ENCODE data around the gene C17orf113.
A peak's percentile ranks its signal among the peaks of the same experiment; 100 is the strongest.

Gene C17orf113

DNA sequence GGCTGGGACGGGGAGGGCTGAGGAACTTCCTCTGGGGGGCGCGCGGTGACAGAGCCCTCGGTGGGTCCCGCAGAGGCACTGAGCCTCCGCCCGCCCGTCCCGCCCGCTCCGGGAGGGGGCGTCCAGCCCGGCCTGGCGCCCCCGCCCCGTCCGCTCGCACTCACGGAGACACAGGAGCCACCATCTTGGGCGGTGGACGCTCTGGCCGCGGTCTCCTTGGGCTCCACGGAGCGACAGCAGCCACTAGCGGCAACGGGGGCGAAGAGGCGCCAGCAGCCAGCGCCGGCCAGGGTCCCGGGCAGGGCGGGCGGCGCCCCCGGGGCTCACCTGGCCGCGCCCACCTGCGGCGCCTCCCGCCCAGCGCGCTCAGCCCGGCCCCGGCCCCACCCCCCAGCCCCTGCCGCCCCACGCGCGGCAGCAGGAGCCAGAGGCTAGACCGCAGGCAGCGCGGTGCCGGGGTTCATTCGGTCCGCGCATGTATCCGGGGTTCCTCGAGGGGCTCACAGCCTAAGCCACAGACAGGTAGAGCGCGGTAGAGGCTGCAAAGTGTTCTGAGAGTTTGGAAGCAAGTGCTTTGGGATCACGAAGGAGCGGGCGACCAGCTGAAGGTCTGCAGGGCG, at the start of gene C17orf113:
Gene C17orf113, minus strand, starts transcription at position 209 of the 620 bp plus-strand sequence. CDS start 7,225 bp downstream, outside the sequence.
- DNase-seq, result peak in 1 of 2 experiments; percentile 8

DNA sequence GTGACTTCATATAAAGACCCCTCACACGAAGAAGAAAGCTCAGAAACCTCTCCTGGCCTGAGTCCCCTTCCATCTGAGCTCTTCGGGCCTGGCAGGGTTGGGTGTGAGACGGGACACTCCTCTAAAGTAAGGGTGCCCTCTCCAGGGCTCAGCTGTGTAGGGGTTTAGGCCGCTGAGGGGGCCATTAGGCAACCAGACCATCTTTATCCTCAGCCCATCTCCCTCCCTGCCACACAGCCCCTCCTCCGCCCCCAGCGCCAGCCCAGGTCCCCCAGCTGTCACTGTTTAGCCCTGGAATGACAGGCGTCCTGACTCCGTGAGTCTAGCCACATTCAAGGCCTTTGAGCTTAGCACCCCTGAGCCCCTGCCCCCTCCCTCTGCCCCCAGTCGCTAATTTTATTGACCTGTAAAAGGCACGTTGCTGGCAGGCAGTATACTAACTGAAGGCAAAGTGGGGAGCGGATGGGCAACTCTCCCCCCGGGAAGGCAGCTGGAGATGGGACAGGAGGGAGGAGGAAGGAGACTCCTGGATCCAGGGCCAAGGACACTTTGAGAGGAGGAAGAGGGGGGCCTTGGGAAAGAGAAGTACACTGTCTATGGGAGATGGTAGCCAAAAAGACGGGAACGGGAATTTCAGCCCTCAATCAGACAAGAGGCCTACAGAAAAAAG, 48.5 kb upstream of the C17orf113 start:
- no peak for DNase-seq

DNA sequence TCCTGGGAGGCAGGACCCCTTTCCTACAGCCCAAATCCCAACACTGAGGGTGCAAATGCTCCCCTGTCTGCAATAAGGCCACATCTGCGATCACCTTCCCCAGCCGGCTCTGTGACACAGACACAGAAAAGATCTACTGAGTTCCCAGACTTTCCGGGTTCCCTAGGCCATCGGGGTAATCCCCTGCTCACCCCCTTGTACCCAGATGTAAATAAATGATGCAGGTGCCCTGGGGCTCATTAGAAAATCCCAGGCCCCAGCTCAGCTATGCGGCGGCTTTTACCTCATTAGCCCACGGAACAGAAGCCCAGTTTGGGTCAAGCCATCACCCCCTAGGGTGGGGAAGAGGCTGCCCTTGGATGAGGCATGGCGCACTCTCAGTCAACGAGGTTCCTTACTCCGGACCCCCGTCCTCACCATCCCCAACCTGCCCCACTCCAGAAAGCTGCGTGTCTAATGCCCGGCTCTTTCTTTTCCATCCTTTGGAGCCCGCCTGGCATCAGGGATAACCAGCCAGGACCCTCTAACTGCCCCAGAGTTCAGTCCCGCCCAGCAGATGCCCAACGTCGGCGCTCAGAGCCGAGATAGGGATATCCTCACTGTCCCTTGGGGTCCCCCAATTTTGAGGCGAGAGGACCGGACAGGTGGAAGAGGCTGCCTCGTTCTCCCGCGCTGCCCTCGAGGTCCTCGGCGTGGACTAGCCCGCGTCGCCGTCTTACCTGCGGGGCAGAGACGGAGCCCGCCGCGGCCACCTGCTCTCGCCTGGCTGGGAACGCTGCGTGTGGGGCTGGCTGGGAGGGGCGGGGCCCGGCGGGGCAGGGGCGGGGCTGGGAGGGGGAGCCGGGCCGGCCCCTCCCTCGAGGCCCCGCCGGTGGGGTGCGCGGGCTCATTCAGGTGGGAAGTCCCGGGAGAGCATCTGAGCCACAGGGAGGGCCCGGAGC, 47.6 kb upstream of the C17orf113 start, which contains the start of gene ZNF385C:
Gene ZNF385C, minus strand, starts transcription at position 783 of the 941 bp plus-strand sequence. CDS start 35,417 bp downstream, outside the sequence.
- no peak for DNase-seq

DNA sequence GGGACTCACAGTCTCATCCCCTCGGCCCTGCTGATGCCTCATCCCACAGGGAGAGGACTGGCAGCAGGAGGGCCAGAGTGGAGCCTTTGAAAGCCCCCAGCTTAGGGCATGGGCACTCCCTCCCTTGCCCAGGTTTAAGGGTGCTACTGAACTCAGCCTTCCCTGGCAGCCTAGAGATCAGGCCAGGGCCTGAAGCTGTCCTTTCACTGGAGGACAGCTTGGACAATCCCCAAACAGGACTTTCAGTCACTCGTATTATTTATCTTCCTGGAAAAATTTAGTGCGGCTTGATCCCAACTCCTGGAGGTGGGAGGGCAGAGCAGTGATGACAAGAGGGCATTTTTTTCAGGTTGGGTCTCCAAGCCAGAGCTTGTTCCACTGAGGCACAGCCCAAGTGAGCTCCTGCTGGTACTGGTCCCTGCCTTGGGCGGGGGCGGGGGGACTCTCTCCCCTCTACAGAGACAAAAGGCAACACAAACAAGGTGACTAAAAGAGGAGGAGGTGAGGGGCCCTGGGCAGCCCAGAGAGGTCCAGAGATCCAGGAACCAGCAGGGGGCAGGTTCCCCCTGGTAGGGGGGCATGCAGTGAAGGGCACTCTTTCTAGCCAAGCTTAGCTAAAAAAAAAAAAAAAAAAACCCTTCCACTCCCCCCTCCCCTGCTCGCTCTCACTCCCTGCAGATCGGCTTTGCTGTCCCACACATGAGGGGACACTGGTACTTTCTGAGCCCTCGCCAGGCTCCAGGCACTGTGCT, 46.1 kb upstream of the C17orf113 start:
- DNase-seq, result no peak

DNA sequence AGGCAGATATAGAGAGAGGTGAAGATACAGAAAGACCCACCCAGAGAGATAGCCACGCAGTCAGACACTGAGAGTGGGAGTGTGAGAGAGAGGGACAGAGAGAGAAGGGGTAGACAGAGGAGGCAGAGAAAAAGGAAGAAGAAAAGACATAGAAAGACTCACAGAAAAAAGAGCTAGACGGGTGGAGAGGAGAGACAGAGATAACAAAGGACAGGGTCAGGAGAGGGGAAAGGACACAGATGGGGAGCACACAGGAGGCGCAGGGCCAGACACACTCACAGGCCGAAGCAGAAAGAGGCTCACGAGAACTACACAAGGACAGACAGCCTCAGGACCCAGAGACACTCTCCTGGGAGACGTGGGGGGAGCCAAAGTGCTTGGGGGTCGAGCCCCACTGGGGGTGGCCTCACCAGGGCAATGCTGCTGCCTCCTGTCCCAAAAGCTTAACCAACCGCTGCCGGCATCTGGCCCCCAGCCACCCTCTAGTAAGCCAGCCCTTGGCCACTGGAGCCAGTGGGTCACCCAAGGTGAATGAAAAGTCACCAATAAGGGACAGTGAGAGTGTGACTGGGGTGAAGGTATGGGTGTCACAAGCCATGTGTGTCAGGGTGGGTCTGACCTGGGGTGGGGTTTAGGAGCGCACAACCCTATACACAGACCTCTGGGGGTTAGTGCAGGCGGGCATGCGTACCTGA, 44.1 kb upstream of the C17orf113 start:
- no peak for DNase-seq

DNA sequence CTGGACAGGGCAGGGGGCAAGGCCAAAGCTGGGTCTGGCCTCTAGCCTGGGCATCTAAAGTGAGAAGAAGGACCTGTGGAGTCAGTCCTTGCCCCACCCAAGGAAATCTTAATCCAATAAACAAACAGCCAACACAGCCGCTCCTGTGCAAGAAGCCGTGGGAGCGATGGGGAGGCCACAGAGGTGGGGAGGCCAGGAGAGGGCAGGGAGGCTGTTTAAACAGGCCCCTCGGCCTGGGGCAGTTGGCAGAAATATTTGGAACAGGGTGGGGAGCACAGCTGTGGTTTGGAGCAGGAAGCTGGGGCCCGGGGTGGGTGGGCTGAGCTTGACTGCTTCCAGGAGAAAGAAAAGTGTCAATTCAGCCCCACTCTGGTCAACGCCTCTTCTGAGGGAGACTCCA, 42.5 kb upstream of the C17orf113 start:
- no peak for DNase-seq

DNA sequence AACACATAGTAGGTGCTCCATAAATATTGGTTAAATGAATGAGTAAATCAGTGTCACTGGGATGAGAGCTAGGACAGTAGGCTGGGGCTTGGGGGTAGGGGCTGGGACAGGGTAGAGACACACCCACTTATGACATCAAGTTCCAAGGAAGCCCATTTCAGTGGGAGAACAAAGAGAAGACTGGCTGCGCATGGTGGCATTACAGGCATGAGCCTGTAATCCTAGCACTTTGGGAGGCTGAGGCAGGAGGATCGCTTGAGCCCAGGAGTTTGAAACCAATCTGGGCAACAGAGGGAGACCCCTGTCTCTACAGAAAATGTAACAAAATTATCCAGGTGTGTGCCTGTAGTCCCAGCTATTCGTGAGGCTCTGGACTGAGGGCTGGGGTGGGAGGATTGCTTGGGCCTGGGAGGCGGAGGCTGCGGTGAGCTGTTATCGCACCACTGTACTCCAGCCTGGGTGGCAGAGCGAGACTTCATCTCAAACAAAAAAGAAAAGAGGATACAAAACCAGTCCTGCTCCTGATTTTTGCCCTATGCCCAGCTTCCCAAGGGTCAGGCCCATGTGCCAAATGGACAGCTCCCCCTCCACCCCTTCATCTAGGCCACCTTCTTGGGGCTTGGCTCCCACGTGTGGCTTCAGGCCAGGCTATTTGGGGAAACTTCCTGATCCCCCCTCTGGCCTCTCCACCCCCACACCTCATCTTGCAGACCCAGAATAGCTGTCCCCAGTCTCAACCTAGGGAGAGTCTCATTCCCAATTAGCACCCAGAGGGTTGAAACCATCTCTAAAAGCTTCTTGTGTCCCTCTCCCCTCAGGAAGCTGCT, 40.8 kb upstream of the C17orf113 start:
- no peak for DNase-seq

DNA sequence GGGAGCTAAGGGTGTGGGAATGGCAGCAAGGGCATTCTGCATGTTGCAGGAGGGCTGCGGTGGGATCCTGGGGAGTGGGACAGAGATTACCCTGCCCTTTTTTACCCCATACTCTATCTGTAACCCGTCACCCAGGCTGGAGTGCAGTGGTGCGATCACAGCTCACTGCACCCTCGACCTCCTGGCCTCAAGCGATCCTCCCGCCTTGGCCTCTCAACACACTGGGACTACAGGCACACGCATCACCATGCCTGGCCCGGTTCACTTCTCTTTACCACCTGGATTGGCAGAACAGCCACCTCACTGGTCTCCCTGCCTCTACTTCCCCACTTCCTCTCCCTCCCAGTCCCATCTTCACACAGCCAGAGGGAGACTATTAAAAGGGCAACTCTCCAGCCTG, 38.3 kb upstream of the C17orf113 start:
- no peak for DNase-seq

DNA sequence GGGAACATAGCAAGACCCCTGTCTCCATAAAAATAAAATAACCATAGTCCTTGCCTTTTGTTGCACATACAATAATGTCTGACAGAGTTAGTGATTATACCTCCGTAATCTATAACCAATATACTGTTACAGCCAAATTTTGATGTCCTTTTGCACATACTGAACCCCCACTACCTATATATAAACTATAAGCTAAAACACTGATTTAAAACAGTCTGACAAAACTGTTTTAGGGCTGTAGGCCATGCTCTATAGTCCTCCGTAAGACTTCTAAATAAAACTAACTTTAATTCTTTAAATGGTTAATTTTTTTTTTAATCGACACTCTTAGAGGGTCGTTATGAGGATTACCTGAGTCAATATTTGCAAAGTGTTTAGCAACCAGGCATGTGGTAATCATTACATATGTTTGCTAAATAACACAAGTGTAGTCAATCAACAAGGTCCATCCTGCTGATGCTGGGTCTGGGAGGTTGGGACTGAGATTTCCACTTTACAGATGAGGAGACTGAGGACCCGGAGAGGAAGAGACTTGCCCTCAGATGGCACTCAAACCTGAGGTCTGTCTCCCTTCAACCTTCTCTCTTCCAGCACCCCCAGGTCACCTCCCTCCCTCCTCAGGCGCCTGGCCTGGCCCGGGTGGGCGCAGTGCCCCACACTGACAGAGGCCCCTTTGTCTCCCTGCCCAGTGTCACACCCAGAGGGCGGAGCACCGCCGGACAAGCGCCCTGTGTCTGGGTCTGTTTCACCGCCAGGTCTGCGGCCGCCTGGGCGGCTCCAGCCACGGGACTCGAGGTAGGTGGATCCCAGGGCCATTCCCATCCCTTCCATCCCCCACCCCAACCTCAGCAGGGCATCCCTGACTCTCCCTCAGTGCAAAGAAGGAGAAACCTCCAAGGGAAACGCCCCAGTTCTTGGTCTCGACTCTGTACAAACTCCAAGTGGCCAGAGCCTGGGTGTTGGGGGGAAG, 37.6 kb upstream of the C17orf113 start:
- DNase-seq, result no peak

DNA sequence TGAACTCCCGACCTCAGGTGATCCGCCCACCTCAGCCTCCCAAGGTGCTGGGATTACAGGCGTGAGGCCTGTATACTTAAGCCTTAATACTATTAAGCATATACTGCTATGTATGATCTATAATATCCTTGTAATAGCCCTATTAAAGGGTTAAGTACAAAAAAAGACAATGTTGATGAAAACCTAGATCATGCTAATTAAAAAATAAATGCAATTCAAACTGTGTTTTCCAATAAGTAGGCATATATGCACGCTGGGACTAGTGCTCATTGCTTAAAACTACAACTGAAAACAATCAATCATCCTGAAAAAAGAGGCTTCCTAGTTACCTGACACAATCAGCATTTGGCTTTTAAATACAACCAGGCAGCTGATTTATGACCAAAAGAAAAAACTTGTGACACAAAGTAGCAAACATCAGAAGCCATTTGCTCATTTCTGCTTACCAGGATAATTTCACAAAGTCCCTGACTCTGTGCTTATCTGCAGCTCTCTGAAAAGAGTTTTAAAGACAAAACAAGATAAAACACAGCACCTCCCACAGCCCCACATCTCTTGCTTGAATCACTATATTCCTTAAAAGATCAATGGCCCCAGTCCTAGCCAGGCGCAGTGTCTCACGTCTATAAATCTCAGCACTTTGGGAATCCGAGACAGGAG, 36.8 kb upstream of the C17orf113 start:
- DNase-seq, result no peak

DNA sequence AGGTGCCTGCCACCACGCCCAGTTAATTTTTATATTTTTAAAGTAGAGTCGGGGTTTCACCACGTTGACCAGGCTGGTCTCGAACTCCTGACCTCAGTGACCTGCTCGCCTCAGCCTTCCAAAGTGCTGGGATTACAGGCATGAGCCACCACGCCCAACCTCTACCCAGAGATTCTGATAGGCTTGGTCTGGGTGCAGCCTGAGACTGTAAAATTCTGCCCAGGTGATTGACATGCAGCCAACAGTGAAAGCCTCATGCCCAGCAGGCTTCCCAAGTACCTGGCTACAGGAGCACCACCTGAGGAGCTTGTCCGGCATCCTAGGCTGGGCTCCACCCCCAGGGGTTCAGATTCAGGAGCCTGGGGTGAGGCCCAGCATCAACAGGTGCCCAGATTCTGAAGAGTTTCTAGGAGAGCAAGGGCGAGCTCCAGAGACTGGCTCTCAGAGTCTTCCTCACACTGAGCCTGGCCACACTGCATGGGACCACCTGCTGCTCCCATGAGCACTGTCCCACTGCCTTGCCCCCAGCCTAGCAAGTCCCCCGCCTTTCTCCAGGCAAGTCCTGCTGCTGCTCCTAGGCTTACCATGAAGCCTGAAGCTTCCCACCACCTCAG, 31.2 kb upstream of the C17orf113 start:
- no peak for DNase-seq

DNA sequence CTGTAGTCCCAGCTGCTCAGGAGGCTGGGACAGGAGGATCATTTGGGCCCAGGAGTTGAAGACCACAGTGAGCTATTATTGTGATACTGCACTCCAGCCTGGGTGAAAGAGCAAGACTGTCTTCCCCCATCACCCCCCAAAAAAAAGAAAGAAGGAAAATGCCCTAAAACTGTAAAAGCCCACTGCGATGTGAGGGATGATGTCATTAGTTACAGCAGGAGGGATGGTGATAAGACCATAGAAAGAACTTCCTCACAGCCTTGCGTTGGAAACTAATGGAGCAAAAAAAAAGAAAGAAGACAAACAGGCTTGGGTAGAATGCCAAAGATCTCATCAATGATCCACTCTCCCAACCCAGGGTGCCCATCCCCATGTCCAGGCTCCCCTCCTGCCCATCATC, 29.1 kb upstream of the C17orf113 start:
- DNase-seq, result no peak

DNA sequence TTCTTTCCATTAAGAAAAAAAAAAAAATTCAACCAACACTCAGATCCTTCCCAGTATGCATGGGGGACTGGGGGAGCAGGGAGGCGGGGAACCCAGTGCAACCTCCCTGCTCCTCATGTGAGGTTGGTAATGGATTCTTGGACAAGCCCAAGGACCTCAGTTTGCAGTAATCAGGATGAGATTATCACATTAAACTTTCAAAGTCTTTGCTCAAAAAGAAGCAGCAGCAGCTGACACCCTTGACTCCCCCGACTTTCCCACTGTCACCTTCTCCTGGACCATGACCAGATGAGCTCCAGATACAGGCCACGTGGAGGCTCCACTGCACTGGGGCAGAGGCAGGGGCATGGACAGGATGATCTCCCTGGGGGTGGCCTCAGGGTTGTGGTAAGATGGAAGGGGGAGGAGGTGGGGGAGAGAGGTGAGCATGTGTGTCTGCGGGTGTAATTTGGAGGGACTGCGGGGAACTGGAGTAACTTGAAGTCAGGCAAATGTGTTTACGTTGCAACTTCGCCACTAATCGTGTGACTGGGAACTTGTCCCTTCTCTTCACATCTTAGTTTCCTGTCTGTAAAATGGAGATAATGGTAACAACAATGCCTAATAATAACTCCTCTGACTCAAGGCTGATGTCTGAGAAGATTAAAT, 28.1 kb upstream of the C17orf113 start:
- no peak for DNase-seq

DNA sequence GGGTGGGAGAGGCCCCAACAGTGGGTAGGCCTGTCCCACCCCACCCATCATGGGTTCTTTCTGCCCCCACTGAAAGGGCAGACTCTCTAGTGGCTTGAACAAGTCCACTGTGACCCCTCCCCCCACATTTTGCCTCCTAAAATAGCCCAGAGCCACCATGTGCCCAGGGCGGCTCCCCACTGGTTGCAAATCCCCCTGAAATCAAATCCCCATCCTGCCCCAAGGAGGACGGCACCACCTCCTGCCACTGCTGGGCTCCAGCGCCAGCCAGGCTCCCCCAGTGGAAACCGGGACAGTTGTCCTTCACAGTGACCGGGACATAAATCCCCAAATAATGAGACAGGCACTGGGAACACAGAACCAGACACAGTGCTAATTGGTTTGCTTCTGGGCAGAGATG, 27.4 kb upstream of the C17orf113 start:
- no peak for DNase-seq

DNA sequence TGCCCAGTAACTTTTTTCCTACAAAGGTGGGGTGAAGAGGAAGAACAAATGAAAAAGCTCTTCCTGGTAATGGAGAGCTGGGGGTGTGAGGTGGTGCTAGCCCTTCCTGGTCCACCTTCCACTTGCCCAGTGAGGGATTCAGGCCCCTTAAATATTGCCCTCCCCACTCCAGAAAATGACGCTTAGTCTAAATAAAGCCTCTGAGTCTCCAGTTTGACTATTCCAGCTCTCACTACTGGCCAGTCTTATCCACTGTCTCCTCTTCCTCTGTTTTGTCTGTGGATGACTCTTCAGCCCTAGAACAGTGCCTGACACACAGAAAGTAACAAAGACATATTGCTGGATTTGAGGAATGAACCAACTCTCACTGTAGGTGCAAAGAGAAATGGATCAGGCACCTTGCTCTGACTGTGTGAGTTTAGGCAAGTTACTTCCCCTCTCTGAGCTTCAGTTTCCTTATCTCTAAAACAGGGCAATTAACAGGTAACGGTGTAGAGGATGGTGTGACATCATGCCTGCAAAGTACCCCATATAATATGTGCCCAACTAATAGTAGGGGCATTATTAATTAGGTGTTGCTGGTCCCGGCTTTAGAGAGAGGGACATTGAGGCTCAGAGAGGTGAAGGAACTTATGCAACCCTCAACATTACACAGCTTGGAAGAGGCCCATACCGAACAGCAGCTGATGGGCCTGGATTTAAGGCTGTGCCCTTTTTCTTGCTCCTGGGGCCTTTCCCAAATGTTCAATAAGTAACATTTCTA, 26.6 kb upstream of the C17orf113 start:
- DNase-seq, result no peak

DNA sequence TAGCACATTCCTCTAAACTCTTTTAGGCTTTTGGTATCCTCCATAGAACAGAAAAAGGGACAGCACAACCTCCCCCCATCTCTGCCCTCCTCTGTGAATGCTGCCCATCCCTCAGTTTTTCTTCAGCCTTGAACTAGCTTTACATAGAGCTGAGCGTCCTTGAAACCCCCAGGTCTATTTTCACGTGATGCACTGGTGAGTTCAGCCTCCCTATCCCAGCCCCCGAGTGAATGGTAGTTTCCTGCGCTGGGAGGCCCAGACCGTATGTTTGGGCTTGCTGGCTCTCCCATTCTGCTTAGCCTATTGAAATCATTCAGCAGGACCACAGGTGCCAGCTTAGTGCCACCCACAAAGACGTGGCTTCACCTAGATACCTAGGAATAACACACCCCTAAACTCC, 25.4 kb upstream of the C17orf113 start:
- no peak for DNase-seq
